ENCODE measurements around the gene PLEKHG3.

- TF ChIP-seq POLR2A (IDR thresholded peaks at IDR 0.05): no peak
- TF ChIP-seq, protein P1, sequence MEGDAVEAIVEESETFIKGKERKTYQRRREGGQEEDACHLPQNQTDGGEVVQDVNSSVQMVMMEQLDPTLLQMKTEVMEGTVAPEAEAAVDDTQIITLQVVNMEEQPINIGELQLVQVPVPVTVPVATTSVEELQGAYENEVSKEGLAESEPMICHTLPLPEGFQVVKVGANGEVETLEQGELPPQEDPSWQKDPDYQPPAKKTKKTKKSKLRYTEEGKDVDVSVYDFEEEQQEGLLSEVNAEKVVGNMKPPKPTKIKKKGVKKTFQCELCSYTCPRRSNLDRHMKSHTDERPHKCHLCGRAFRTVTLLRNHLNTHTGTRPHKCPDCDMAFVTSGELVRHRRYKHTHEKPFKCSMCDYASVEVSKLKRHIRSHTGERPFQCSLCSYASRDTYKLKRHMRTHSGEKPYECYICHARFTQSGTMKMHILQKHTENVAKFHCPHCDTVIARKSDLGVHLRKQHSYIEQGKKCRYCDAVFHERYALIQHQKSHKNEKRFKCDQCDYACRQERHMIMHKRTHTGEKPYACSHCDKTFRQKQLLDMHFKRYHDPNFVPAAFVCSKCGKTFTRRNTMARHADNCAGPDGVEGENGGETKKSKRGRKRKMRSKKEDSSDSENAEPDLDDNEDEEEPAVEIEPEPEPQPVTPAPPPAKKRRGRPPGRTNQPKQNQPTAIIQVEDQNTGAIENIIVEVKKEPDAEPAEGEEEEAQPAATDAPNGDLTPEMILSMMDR (IDR thresholded peaks at IDR 0.05): no peak
Observed at GRCh38 chr14:64714432-64715025, 10.3 kb downstream of the PLEKHG3 start.
